SK-N-SH treated with all-trans-retinoic acid at 6 μM for 48 hours (cell line): ENCODE measurements around the gene NAA38.

Experiments used
- ATAC-seq: fragments of 200-7000 bp; cut with Tn5 transposase; 3 replicates; pipeline ENCODE4 v1.9.1; 2020; ENCODE audit warnings: mild to moderate bottlenecking, moderate library complexity
- ARNTL ChIP-seq: fragments of 450-650 bp; formaldehyde crosslinking; IDR thresholded peaks from 2 replicates; pipeline ENCODE4 v1.5.0; 2020; ENCODE audit warnings: low read depth, mild to moderate bottlenecking, moderate library complexity, borderline replicate concordance
- BACH2 ChIP-seq: fragments of 250-450 bp; sonication (Bioruptor Pico); IDR thresholded peaks from 2 replicates; pipeline ENCODE4 v1.9.0; 2021; ENCODE audit warnings: mild to moderate bottlenecking, borderline replicate concordance
- CREB5 ChIP-seq: fragments of 250-450 bp; sonication (Bioruptor Pico); IDR thresholded peaks from 2 replicates; pipeline ENCODE4 v1.5.1; 2020; ENCODE audit warnings: low read depth, mild to moderate bottlenecking, moderate library complexity
- CSDC2 ChIP-seq: fragments of 250-450 bp; sonication (Bioruptor Pico); IDR thresholded peaks from 2 replicates; pipeline ENCODE4 v1.5.0; 2020; ENCODE audit warnings: mild to moderate bottlenecking, moderate library complexity
- CSRNP3 ChIP-seq: fragments of 250-450 bp; sonication (Bioruptor Pico); IDR thresholded peaks from 2 replicates; pipeline ENCODE4 v1.5.1; 2021; ENCODE audit warnings: mild to moderate bottlenecking, moderate library complexity
- ESRRG ChIP-seq: fragments of 250-450 bp; sonication (Bioruptor Pico); IDR thresholded peaks from 2 replicates; pipeline ENCODE4 v1.6.1; 2021; ENCODE audit warnings: mild to moderate bottlenecking
- GLIS3 ChIP-seq: fragments of 250-450 bp; sonication (Bioruptor Pico); IDR thresholded peaks from 2 replicates; pipeline ENCODE4 v1.5.0; 2020; ENCODE audit warnings: mild to moderate bottlenecking, moderate library complexity
- ISL1 ChIP-seq: fragments of 250-450 bp; sonication (Bioruptor Pico); IDR thresholded peaks from 2 replicates; pipeline ENCODE4 v2.1.2; 2022; ENCODE audit warnings: mild to moderate bottlenecking, moderate library complexity
- OSR1 ChIP-seq: fragments of 250-450 bp; sonication (Bioruptor Pico); IDR thresholded peaks from 2 replicates; pipeline ENCODE4 v1.8.0; 2022; ENCODE audit warnings: moderate library complexity, mild to moderate bottlenecking, inconsistent platforms
- PATZ1 ChIP-seq: fragments of 250-450 bp; sonication (Bioruptor Pico); IDR thresholded peaks from 2 replicates; pipeline ENCODE4 v1.8.0; 2020; ENCODE audit warnings: mild to moderate bottlenecking, moderate library complexity, borderline replicate concordance
- POU6F1 ChIP-seq: fragments of 250-450 bp; sonication (Bioruptor Pico); IDR thresholded peaks from 2 replicates; pipeline ENCODE4 v1.8.0; 2021; ENCODE audit warnings: low read depth, mild to moderate bottlenecking, moderate library complexity, borderline replicate concordance
- PPARA ChIP-seq: fragments of 250-450 bp; sonication (Bioruptor Pico); IDR thresholded peaks from 2 replicates; pipeline ENCODE4 v1.5.0; 2020; ENCODE audit warnings: mild to moderate bottlenecking, borderline replicate concordance
- RARB ChIP-seq: fragments of 250-450 bp; sonication (Bioruptor Pico); IDR thresholded peaks from 2 replicates; pipeline ENCODE4 v1.8.0; 2021; ENCODE audit warnings: mild to moderate bottlenecking, moderate library complexity
- SNAI2 ChIP-seq: fragments of 250-450 bp; sonication (Bioruptor Pico); IDR thresholded peaks from 2 replicates; pipeline ENCODE4 v1.5.0; 2020; ENCODE audit warnings: mild to moderate bottlenecking, moderate library complexity
- TCF4 ChIP-seq: fragments of 250-450 bp; sonication (Bioruptor Pico); IDR thresholded peaks from 2 replicates; pipeline ENCODE4 v1.8.0; 2021; ENCODE audit warnings: mild to moderate bottlenecking, moderate library complexity, borderline replicate concordance
- TOX ChIP-seq: fragments of 250-450 bp; sonication (Bioruptor Pico); IDR thresholded peaks from 2 replicates; pipeline ENCODE4 v1.8.0; 2021; ENCODE audit warnings: mild to moderate bottlenecking, moderate library complexity, borderline replicate concordance
- ZC3H10 ChIP-seq: fragments of 250-450 bp; sonication (Bioruptor Pico); IDR thresholded peaks from 2 replicates; pipeline ENCODE4 v1.5.1; 2021; ENCODE audit warnings: mild to moderate bottlenecking, moderate library complexity
- ZFP3 ChIP-seq: fragments of 250-450 bp; sonication (Bioruptor Pico); IDR thresholded peaks from 2 replicates; pipeline ENCODE4 v1.5.0; 2020; ENCODE audit warnings: mild to moderate bottlenecking, moderate library complexity
- ZFP30 ChIP-seq: fragments of 450-650 bp; formaldehyde crosslinking; IDR thresholded peaks from 2 replicates; pipeline ENCODE4 v1.5.0; 2022; ENCODE audit warnings: mild to moderate bottlenecking, moderate library complexity
- ZNF565 ChIP-seq: fragments of 450-650 bp; formaldehyde crosslinking; conservative IDR thresholded peaks from 2 replicates; pipeline ENCODE4 v1.5.0; 2020; ENCODE audit warnings: low read depth, mild to moderate bottlenecking, moderate library complexity
- ZNF70 ChIP-seq: fragments of 450-650 bp; formaldehyde crosslinking; IDR thresholded peaks from 2 replicates; pipeline ENCODE4 v1.5.0; 2020; ENCODE audit warnings: mild to moderate bottlenecking, moderate library complexity
- ZNF8 ChIP-seq: fragments of 450-650 bp; formaldehyde crosslinking; IDR thresholded peaks from 2 replicates; pipeline ENCODE4 v1.5.0; 2020; ENCODE audit warnings: mild to moderate bottlenecking, moderate library complexity

The NAA38 gene

GRCh38 chr17:7838090-7839075 lies 19.0 kb downstream of the NAA38 start (continued):
- TF ChIP-seq CSRNP3 (CRISPR knock-in tag) (no peak), ZNF8 (CRISPR knock-in tag) (no peak), ZNF565 (CRISPR knock-in tag) (no peak), GLIS3 (CRISPR knock-in tag) (no peak)

GRCh38 chr17:7837408-7838088 lies 19.8 kb downstream of the NAA38 start:
- no peak for ATAC-seq
- TF ChIP-seq BACH2 (no peak), ZFP3 (CRISPR knock-in tag) (0 out of 2 replicates have a peak, but pooled peaks have one; percentile 49)

GRCh38 chr17:7836596-7837407 lies 20.6 kb downstream of the NAA38 start:
- no peak for TF ChIP-seq OSR1 (CRISPR knock-in tag)
- TF ChIP-seq ZNF565 (CRISPR knock-in tag) = no peak
- peak; percentile 74; the same call in 1 of the 2 replicates for TF ChIP-seq PATZ1
- no peak for TF ChIP-seq ZC3H10 (CRISPR knock-in tag)
- peak; percentile 83 for TF ChIP-seq ARNTL (CRISPR knock-in tag)
- TF ChIP-seq TCF4 (CRISPR knock-in tag) = no peak; the same call in 1 of the 2 replicates
- no peak for TF ChIP-seq ZFP30 (CRISPR knock-in tag)
- TF ChIP-seq, all 23 proteins: peak for 2
- ATAC-seq = peak; percentile 28

GRCh38 chr17:7835814-7836595 lies 21.4 kb downstream of the NAA38 start:
- peak; percentile 44 for ATAC-seq
- TF ChIP-seq TOX (CRISPR knock-in tag) (no peak), ZNF70 (CRISPR knock-in tag) (no peak), POU6F1 (no peak), CSDC2 (CRISPR knock-in tag) (no peak), RARB (CRISPR knock-in tag) (no peak), ZFP30 (CRISPR knock-in tag) (no peak), GLIS3 (CRISPR knock-in tag) (no peak), SNAI2 (CRISPR knock-in tag) (no peak), ISL1 (CRISPR knock-in tag) (no peak), ZC3H10 (CRISPR knock-in tag) (no peak), PPARA (CRISPR knock-in tag) (no peak), TCF4 (CRISPR knock-in tag) (no peak), OSR1 (CRISPR knock-in tag) (no peak), ESRRG (CRISPR knock-in tag) (no peak), BACH2 (no peak), ARNTL (CRISPR knock-in tag) (no peak), CREB5 (CRISPR knock-in tag) (no peak), ZNF565 (CRISPR knock-in tag) (no peak), PATZ1 (no peak), ZFP3 (CRISPR knock-in tag) (no peak)
